Pons (tissue), 1 donor: Measurements from ENCODE around the gene NF2.

Source experiments
- DNase-seq: peaks from one replicate; pipeline ENCODE4 v3.0.0-alpha.2; 2016; ENCODE audit warnings: low spot score

NF2 gene

GRCh38 chr22:29723766-29724165 is 120.3 kb downstream of the NF2 start:
- DNase-seq, result no peak

- no peak for DNase-seq
Measured at GRCh38 chr22:29724843-29725242, 121.4 kb downstream of the NF2 start.

- no peak for DNase-seq
Measured at GRCh38 chr22:29726106-29726505, 122.7 kb downstream of the NF2 start.

GRCh38 chr22:29726512-29727130 is 123.2 kb downstream of the NF2 start:
- no peak for DNase-seq

GRCh38 chr22:29727131-29727523 is 123.7 kb downstream of the NF2 start:
- DNase-seq, result no peak

GRCh38 chr22:29729161-29729560 is 125.7 kb downstream of the NF2 start:
- no peak for DNase-seq

- no peak for DNase-seq
Measured at GRCh38 chr22:29731058-29731850, 127.8 kb downstream of the NF2 start.

GRCh38 chr22:29732883-29733282 is 129.4 kb downstream of the NF2 start:
- DNase-seq, result no peak

- DNase-seq, result no peak
Measured at GRCh38 chr22:29733362-29734201, 130.1 kb downstream of the NF2 start.

- no peak for DNase-seq
Measured at GRCh38 chr22:29734406-29734805, 131.0 kb downstream of the NF2 start.

GRCh38 chr22:29734838-29735237 is 131.4 kb downstream of the NF2 start:
- no peak for DNase-seq

GRCh38 chr22:29735416-29735815 is 132.0 kb downstream of the NF2 start:
- DNase-seq, result no peak

GRCh38 chr22:29737251-29738117 is 134.1 kb downstream of the NF2 start:
- no peak for DNase-seq

GRCh38 chr22:29738118-29738815 is 134.8 kb downstream of the NF2 start:
- DNase-seq, result no peak

GRCh38 chr22:29739346-29739875 is 136.0 kb downstream of the NF2 start:
- DNase-seq, result no peak

- no peak for DNase-seq
Measured at GRCh38 chr22:29740216-29740615, 136.8 kb downstream of the NF2 start.

GRCh38 chr22:29741926-29742325 is 138.5 kb downstream of the NF2 start:
- no peak for DNase-seq

- DNase-seq, result no peak
Measured at GRCh38 chr22:29742326-29742725, 138.9 kb downstream of the NF2 start.

- DNase-seq, result no peak
Measured at GRCh38 chr22:29744902-29745301, 141.5 kb downstream of the NF2 start.

GRCh38 chr22:29747832-29748231 is 144.4 kb downstream of the NF2 start:
- no peak for DNase-seq
